IMR-90 (cell line): ENCODE data around the gene SEC61A1. TPM values are rescaled to one million over a fixed set of nuclear protein-coding genes. Genes with fewer than 3 reads are reported as not detected.

Experiments used
- ATAC-seq: fragments of 200-7000 bp; cut with Tn5 transposase; 2 replicates; pipeline ENCODE4 v1.9.1; 2020; ENCODE audit warnings: low read depth, mild to moderate bottlenecking, moderate library complexity
- BruUV-seq: library from RNA; stranded (reverse); fragments of 400-500 nt; replicated peaks from 2 replicates; lab custom pipeline; 2021; lab: Mats Ljungman, UMichigan
- CTCF ChIA-PET: fragments of 300-600 bp; formaldehyde crosslinking; extraction: SDS; loops from one replicate; lab custom pipeline; 2021; ENCODE audit warnings: antibody characterized with exemption; lab: Yijun Ruan, JAX
- POLR2A ChIA-PET: fragments of 300-600 bp; sonication (Branson Sonifier 250); formaldehyde crosslinking; loops from one replicate; lab custom pipeline; 2022; ENCODE audit warnings: antibody characterized with exemption; ENCODE audit not compliant: unreplicated experiment; lab: Charles Lee
- DNase-seq: peaks from one replicate; pipeline ENCODE4 v3.0.0; 2013
- H2AFZ ChIP-seq: replicated peaks from 2 replicates; pipeline ENCODE3; 2013; ENCODE audit warnings: low read length, mild to moderate bottlenecking; ENCODE audit not compliant: poor library complexity
- H2AK5ac ChIP-seq: 2 replicates; pipeline ENCODE4 v1.6.1; 2013; ENCODE audit warnings: low read depth, low read length, inconsistent platforms
- H2AK9ac ChIP-seq: replicated peaks from 2 replicates; pipeline ENCODE3; 2013; ENCODE audit warnings: mild to moderate bottlenecking, low read depth, low read length, moderate library complexity; ENCODE audit not compliant: poor library complexity
- H2BK120ac ChIP-seq: 2 replicates; pipeline ENCODE4 v1.6.1; 2013; ENCODE audit warnings: low read depth, low read length, inconsistent platforms
- H2BK15ac ChIP-seq: 3 replicates; pipeline ENCODE4 v1.6.1; 2013; ENCODE audit warnings: low read depth, low read length, inconsistent platforms
- H2BK20ac ChIP-seq: 2 replicates; pipeline ENCODE4 v1.6.1; 2013; ENCODE audit warnings: low read depth, mild to moderate bottlenecking, inconsistent platforms, low read length, moderate library complexity
- H2BK5ac ChIP-seq: 2 replicates; pipeline ENCODE4 v1.6.1; 2013; ENCODE audit warnings: mild to moderate bottlenecking, low read depth, low read length, inconsistent platforms; ENCODE audit not compliant: poor library complexity, severe bottlenecking
- H3K14ac ChIP-seq: replicated peaks from 2 replicates; pipeline ENCODE4 v1.6.1; 2013; ENCODE audit warnings: low read depth, low read length, inconsistent platforms
- H3K18ac ChIP-seq: 2 replicates; pipeline ENCODE4 v1.6.1; 2013; ENCODE audit warnings: low read depth, low read length, control low read depth
- H3K23ac ChIP-seq: 2 replicates; pipeline ENCODE4 v1.6.1; 2013; ENCODE audit warnings: low read depth, low read length, inconsistent platforms
- H3K27ac ChIP-seq: 2 replicates; pipeline ENCODE4 v1.5.1; 2013; ENCODE audit warnings: mild to moderate bottlenecking, control low read depth, low read length; ENCODE audit not compliant: insufficient read depth
- H3K27me3 ChIP-seq: 2 replicates; pipeline ENCODE4 v1.6.1; 2013; ENCODE audit warnings: low read length; ENCODE audit not compliant: control insufficient read depth, insufficient read depth
- H3K36me3 ChIP-seq: 2 replicates; pipeline ENCODE4 v1.6.1; 2013; ENCODE audit warnings: low read length, mixed read lengths; ENCODE audit not compliant: control insufficient read depth, insufficient read depth
- H3K4ac ChIP-seq: 2 replicates; pipeline ENCODE4 v1.6.1; 2013; ENCODE audit warnings: low read depth, low read length, inconsistent platforms
- H3K4me1 ChIP-seq: 2 replicates; pipeline ENCODE4 v1.6.1; 2013; ENCODE audit warnings: low read length, mixed read lengths; ENCODE audit not compliant: control insufficient read depth, insufficient read depth
- H3K4me2 ChIP-seq: 2 replicates; pipeline ENCODE4 v1.6.1; 2013; ENCODE audit warnings: low read depth, mild to moderate bottlenecking, control low read depth, low read length, moderate library complexity
- H3K4me3 ChIP-seq: 2 replicates; pipeline ENCODE4 v1.5.1; 2013; ENCODE audit warnings: low read depth, mild to moderate bottlenecking, control low read depth, low read length, moderate library complexity; ENCODE audit not compliant: insufficient read depth
- H3K56ac ChIP-seq: 2 replicates; pipeline ENCODE4 v1.6.1; 2013; ENCODE audit warnings: low read length, inconsistent platforms; ENCODE audit not compliant: insufficient read depth; ENCODE audit errors: extremely low read depth
- H3K79me1 ChIP-seq, 2 experiments: 2 replicates each; pipeline ENCODE4 v1.6.1; 2013; ENCODE audit warnings: low read length in 2 of 2, inconsistent platforms in 1 of 2, low read depth in 1 of 2
- H3K9ac ChIP-seq: 2 replicates; pipeline ENCODE4 v1.6.1; 2013; ENCODE audit warnings: low read depth, low read length, control low read depth
- H3K9me1 ChIP-seq: 2 replicates; pipeline ENCODE4 v1.6.1; 2013; ENCODE audit warnings: low read length, inconsistent platforms; ENCODE audit not compliant: insufficient read depth
- H3K9me3 ChIP-seq: 2 replicates; pipeline ENCODE4 v1.6.1; 2013; ENCODE audit warnings: low read length; ENCODE audit not compliant: control insufficient read depth, insufficient read depth
- H4K20me1 ChIP-seq: 2 replicates; pipeline ENCODE4 v1.6.1; 2013; ENCODE audit warnings: low read length, inconsistent platforms; ENCODE audit not compliant: insufficient read depth
- H4K5ac ChIP-seq: 2 replicates; pipeline ENCODE4 v1.6.1; 2013; ENCODE audit warnings: mild to moderate bottlenecking, low read depth, low read length, control low read depth
- H4K8ac ChIP-seq, 2 experiments: 2 replicates each; pipeline ENCODE4 v1.6.1; 2013; ENCODE audit warnings: low read depth in 2 of 2, low read length in 2 of 2, control low read depth in 1 of 2, inconsistent platforms in 1 of 2
- H4K91ac ChIP-seq: 2 replicates; pipeline ENCODE4 v1.6.1; 2013; ENCODE audit warnings: low read depth, low read length, inconsistent platforms; ENCODE audit not compliant: insufficient read depth
- CEBPB ChIP-seq: IDR thresholded peaks from 2 replicates; pipeline ENCODE4 v1.6.1; 2012; ENCODE audit warnings: low read depth, low read length, improper control_type of control experiment
- CHD1 ChIP-seq: IDR thresholded peaks from 2 replicates; pipeline ENCODE4 v1.6.1; 2012; ENCODE audit warnings: low read depth, low read length, improper control_type of control experiment
- CTCF ChIP-seq: conservative IDR thresholded peaks from 2 replicates; pipeline ENCODE4 v1.5.1; 2012; ENCODE audit warnings: mild to moderate bottlenecking, low read depth, low read length, improper control_type of control experiment
- MXI1 ChIP-seq: IDR thresholded peaks from 2 replicates; pipeline ENCODE4 v1.6.1; 2012; ENCODE audit warnings: low read depth, mild to moderate bottlenecking, low read length, moderate library complexity, borderline replicate concordance
- NFE2L2 ChIP-seq: fragments of 150-350 bp; IDR thresholded peaks from 2 replicates; pipeline ENCODE4 v1.6.1; 2016; ENCODE audit warnings: low read depth, mild to moderate bottlenecking, low read length
- RAD21 ChIP-seq: IDR thresholded peaks from 2 replicates; pipeline ENCODE4 v1.6.1; 2012; ENCODE audit warnings: low read length, improper control_type of control experiment
- SMC3 ChIP-seq: fragments of 150-350 bp; IDR thresholded peaks from 2 replicates; pipeline ENCODE4 v1.6.1; 2016; ENCODE audit warnings: low read depth, mild to moderate bottlenecking, antibody characterized with exemption, low read length, moderate library complexity
- WGBS, 2 experiments: methylation state at CpG; one replicate each; pipeline versions ENCODE4 v1.1.5 to v1.1.7; 2013; ENCODE audit warnings: missing lambda C conversion rate in 2 of 2; ENCODE audit not compliant: insufficient read length in 1 of 2; ENCODE audit errors: extremely low coverage in 2 of 2; 5-methylcytosine and 5-hydroxymethylcytosine counted together
- dilution Hi-C: fragments of 300-500 bp; cut with HindIII; formaldehyde crosslinking; loops from one replicate; pipeline ENCODE4 v1.14.3; 2018; ENCODE audit warnings: low sequenced_read_pairs; ENCODE audit not compliant: unreplicated experiment
- in situ Hi-C: fragments of 300-500 bp; cut with MboI; formaldehyde crosslinking; loops from 3 replicates; pipeline ENCODE4 v1.14.3; 2019; ENCODE audit warnings: low sequenced_read_pairs, inconsistent platforms, mixed read lengths
- intact Hi-C: fragments of 100-400 bp; cut with micrococcal nuclease; formaldehyde crosslinking; loops from 2 replicates; pipeline ENCODE4 v1.10.0; 2022
- polyA plus RNA-seq, 3 experiments: library from polyadenylated mRNA; depleted of rRNA; stranded (reverse); fragments of >200 nt; gene quantifications; 2 replicates each; pipeline ENCODE4 v1.2.3, GENCODE V29; 2012; ENCODE audit warnings: low replicate concordance in 1 of 3
- total RNA-seq: library from RNA; depleted of rRNA; stranded (reverse); fragments of >200 nt; gene quantifications from 2 replicates; pipeline ENCODE4 v1.2.3, GENCODE V29; 2012

SEC61A1 gene
- total and polyA plus RNA-seq, 2 of the 4 experiments (the other 2 are of a cell fraction), result 377 to 478 TPM

- ATAC-seq (peak; percentile 99), DNase-seq (peak; percentile 83)
- Histone ChIP-seq H3K27me3 (no peaks in the 10 kb centered on the region), H2BK120ac (0 out of 2 replicates have a peak overlapping the region, but pooled peaks have one; percentile 28), H3K9me1 (no peaks in the 10 kb centered on the region), H3K4me1 (peaks cover 5% of the 10 kb centered on the region), H2AFZ (peak overlapping the region; percentile 36), H4K91ac (peak overlapping the region; percentile 45; the same call in 1 of the 2 replicates), H2AK9ac (no peak overlapping the region), H2BK15ac (no peak overlapping the region; the same call in 2 of the 3 replicates), H4K20me1 (0 out of 2 replicates have a peak, but pooled peaks cover 3% of the 10 kb centered on the region), H3K56ac (no peak overlapping the region; the same call in 1 of the 2 replicates), H3K9me3 (no peaks in the 10 kb centered on the region), H3K9ac (no peak overlapping the region), H2AK5ac (peak overlapping the region; percentile 56; the same call in 1 of the 2 replicates), H2BK5ac (no peak overlapping the region), H3K27ac (no peak overlapping the region; the same call in 1 of the 2 replicates), H3K18ac (no peak overlapping the region), H3K4me2 (no peak overlapping the region), H4K5ac (no peak overlapping the region), H3K79me1 (peaks cover 12 to 31% of the 10 kb centered on the region in 2 experiments), H3K4ac (peak overlapping the region; percentile 77), H3K23ac (no peak overlapping the region), H2BK20ac (no peak overlapping the region), H3K36me3 (peaks cover 31% of the 10 kb centered on the region), H3K14ac (no peak overlapping the region; the same call in 1 of the 2 replicates), H4K8ac (peak overlapping the region in 1 of 2 experiments; percentile 81; a peak in 2 of 4 replicates), H3K4me3 (no peak overlapping the region)
- CTCF ChIA-PET, result interaction anchor here (0.6 to 3.2 kb wide), 11 partner anchors 10 to 82 kb away, joined by 3 to 26 read pairs (median 4); partner anchors contain the start of gene RUVBL1
- dilution Hi-C loops, result no loop called here
- BruUV-seq, result no TSS peak
- 100% methylated on average over 2 of the region's 6 CpGs; no CpG with 5 or more reads in 1 of the 2 experiments for WGBS, 2 experiments
- TF ChIP-seq NFE2L2 (peak; percentile 44; the same call in 1 of the 2 replicates), MXI1 (peak; percentile 99), SMC3 (peak; percentile 90), CTCF (peak; percentile 92), CHD1 (no peak), RAD21 (peak; percentile 93), CEBPB (no peak)
- POLR2A ChIA-PET, result no interaction called here
- in situ Hi-C loops, result loop anchor here (5.0 to 10.0 kb wide), 3 partner anchors 37 to 497 kb away; no protein-coding TSS in a partner anchor
- intact Hi-C loops, result loop anchor here (1.0 kb wide), 4 partner anchors 38 to 513 kb away; no protein-coding TSS in a partner anchor
These were observed 43.0 kb downstream of the SEC61A1 start for GRCh38 chr3:128095222-128095703.
